Measurements from ENCODE around the gene GARIN1A.

The GARIN1A gene

DNA sequence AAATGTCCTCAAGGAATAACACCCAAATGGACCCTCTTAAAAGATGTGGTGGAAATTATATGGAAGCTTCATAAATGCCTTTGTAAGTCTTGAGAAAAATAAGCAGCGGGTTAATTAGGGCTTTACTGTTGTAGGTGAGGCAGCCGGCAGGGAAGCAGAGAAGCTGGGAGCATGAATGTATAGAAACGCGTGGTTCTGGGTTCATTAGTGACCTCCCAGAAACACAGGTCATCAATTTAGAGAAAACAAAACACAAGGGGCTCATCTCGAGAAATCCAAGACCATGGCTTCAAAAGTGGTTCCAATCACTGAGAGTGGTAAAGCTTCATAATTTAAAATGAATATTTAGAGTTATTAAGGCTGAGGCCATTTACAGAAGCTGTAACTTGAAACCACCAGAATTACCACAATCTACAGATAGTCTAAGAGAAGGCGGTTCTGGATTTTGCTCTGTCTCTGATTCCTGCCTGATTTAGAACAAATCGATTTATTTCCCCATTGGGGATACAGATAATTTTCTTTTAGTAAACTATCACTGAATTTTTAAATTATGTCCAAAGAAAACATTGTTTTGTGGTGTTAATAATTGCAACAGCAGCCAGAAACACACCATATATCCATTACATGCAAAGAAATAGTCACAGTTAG lies 20.7 kb downstream of the GARIN1A start (continued):
- TF ChIP-seq, protein P1, sequence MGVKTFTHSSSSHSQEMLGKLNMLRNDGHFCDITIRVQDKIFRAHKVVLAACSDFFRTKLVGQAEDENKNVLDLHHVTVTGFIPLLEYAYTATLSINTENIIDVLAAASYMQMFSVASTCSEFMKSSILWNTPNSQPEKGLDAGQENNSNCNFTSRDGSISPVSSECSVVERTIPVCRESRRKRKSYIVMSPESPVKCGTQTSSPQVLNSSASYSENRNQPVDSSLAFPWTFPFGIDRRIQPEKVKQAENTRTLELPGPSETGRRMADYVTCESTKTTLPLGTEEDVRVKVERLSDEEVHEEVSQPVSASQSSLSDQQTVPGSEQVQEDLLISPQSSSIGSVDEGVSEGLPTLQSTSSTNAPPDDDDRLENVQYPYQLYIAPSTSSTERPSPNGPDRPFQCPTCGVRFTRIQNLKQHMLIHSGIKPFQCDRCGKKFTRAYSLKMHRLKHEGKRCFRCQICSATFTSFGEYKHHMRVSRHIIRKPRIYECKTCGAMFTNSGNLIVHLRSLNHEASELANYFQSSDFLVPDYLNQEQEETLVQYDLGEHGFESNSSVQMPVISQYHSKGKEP (tag by site-specific recombination; IDR thresholded peaks at IDR 0.05) = 0 out of 2 replicates have a peak, but pooled peaks have one; percentile 44
- TF ChIP-seq ZNF394 (tag by site-specific recombination; IDR thresholded peaks at IDR 0.05; ENCODE audit: borderline replicate concordance) = peak; percentile 74; the same call in 1 of the 2 replicates

DNA sequence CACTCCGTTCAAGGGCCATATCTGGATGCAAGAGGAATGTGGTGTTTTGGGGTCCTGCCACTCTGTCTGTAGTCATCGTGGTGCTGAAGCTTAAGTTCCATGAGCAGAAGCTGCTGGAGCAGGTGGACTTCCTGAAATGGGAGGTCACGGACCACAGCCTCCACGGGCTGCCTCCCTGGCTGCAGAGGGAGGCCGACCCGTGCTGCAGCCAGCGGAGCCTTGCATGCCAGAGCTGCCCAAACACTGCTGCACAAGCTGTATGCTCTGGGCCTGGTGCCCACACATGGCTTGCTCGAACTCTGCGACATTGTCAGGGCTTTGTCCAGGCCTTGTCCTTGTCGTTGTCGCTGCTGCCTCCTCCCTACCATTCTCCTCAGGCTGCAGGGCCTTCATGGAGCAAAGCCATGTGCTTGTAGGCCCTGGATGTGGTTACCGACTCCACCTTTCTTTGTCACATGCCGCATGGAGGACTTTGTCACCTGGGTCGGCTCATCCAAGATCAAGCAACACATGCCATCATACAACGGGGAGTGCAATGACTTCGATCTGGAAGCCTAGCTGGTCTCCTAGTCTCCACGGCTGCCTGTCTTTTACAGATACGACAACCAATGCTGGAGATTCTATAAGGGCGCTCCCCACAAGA lies 21.4 kb downstream of the GARIN1A start:
- no peak overlapping the region for H3K4me3 ChIP-seq (ENCODE audit: low read depth, low read length)
- peaks cover 4% of the 10 kb centered on the region for H3K4me1 ChIP-seq (ENCODE audit: control insufficient read depth, insufficient read depth, low read length)
- H3K27ac ChIP-seq (ENCODE audit: extremely low read depth, low read depth, low read length) = no peak overlapping the region
- ChIA-PET CTCF (no interaction called here), POLR2A (interaction anchor here (1.0 kb wide), 1 partner anchor 45 kb away, joined by 3 read pairs; no protein-coding TSS in a partner anchor)
- TF ChIP-seq ZNF302 (tag by site-specific recombination; IDR thresholded peaks at IDR 0.05; ENCODE audit: low read depth) = no peak
- TF ChIP-seq ZNF785 (tag by site-specific recombination; IDR thresholded peaks at IDR 0.05) = no peak
- no peak for TF ChIP-seq ZNF792 (tag by site-specific recombination; IDR thresholded peaks at IDR 0.05)
- TF ChIP-seq ZBTB20 (tag by site-specific recombination; IDR thresholded peaks at IDR 0.05) = no peak
- TF ChIP-seq, protein P2, sequence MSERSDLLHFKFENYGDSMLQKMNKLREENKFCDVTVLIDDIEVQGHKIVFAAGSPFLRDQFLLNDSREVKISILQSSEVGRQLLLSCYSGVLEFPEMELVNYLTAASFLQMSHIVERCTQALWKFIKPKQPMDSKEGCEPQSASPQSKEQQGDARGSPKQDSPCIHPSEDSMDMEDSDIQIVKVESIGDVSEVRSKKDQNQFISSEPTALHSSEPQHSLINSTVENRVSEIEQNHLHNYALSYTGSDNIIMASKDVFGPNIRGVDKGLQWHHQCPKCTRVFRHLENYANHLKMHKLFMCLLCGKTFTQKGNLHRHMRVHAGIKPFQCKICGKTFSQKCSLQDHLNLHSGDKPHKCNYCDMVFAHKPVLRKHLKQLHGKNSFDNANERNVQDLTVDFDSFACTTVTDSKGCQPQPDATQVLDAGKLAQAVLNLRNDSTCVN (tag by site-specific recombination; optimal IDR thresholded peaks at IDR 0.05) = no peak
- TF ChIP-seq ZEB2 (tag by site-specific recombination; IDR thresholded peaks at IDR 0.05) = no peak
- TF ChIP-seq ZNF473 (tag by site-specific recombination; IDR thresholded peaks at IDR 0.05) = no peak
- TF ChIP-seq, protein P3, sequence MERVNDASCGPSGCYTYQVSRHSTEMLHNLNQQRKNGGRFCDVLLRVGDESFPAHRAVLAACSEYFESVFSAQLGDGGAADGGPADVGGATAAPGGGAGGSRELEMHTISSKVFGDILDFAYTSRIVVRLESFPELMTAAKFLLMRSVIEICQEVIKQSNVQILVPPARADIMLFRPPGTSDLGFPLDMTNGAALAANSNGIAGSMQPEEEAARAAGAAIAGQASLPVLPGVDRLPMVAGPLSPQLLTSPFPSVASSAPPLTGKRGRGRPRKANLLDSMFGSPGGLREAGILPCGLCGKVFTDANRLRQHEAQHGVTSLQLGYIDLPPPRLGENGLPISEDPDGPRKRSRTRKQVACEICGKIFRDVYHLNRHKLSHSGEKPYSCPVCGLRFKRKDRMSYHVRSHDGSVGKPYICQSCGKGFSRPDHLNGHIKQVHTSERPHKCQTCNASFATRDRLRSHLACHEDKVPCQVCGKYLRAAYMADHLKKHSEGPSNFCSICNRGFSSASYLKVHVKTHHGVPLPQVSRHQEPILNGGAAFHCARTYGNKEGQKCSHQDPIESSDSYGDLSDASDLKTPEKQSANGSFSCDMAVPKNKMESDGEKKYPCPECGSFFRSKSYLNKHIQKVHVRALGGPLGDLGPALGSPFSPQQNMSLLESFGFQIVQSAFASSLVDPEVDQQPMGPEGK (tag by site-specific recombination; IDR thresholded peaks at IDR 0.05) = no peak
- no peak for TF ChIP-seq ZSCAN23 (tag by site-specific recombination; IDR thresholded peaks at IDR 0.05)
- TF ChIP-seq ZBTB48 (tag by site-specific recombination; IDR thresholded peaks at IDR 0.05) = no peak
- TF ChIP-seq ZNF776 (tag by site-specific recombination; IDR thresholded peaks at IDR 0.05; ENCODE audit: borderline replicate concordance) = no peak
- no peak for TF ChIP-seq SETDB1 (IDR thresholded peaks at IDR 0.05; ENCODE audit: insufficient read length, low read length)
- no peak for TF ChIP-seq MYNN (tag by site-specific recombination; IDR thresholded peaks at IDR 0.05; ENCODE audit: borderline replicate concordance)
- no peaks in the 10 kb centered on the region for H3K9me3 ChIP-seq (ENCODE audit: control insufficient read depth, insufficient read depth, low read depth, low read length)
- no peaks in the 10 kb centered on the region for H3K36me3 ChIP-seq (ENCODE audit: control insufficient read depth in 2 of 2, insufficient read depth in 1 of 2, low read length in 2 of 2)

DNA sequence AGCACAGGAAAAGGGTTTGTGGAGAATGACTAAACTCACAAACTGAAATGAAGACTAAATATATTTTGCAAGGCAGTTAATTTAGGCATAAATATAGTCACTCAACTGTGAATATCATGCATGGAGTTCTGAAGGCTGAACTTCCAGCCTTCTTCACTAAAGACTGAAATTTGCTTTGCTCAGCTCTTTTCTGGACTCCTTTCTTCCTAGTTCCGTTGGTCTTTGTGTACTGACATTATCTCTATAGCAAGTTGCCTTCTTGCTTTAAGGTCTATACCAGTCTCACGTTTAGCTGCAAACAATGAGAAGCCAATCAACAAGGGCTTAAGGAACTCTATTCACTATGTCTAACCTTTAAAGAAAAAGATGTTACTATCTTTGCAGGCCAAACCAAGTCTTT lies 22.6 kb downstream of the GARIN1A start:
- POLR2A ChIA-PET = no interaction called here
- no peaks in the 10 kb centered on the region for H3K9me3 ChIP-seq (ENCODE audit: control insufficient read depth, insufficient read depth, low read depth, low read length)
- no peak overlapping the region for H3K4me3 ChIP-seq (ENCODE audit: low read depth, low read length)
- peaks cover 4% of the 10 kb centered on the region for H3K4me1 ChIP-seq (ENCODE audit: control insufficient read depth, insufficient read depth, low read length)
- H3K27ac ChIP-seq (ENCODE audit: extremely low read depth, low read depth, low read length) = no peak overlapping the region
- H3K36me3 ChIP-seq (ENCODE audit: control insufficient read depth in 2 of 2, insufficient read depth in 1 of 2, low read length in 2 of 2) = no peaks in the 10 kb centered on the region
- TF ChIP-seq ZNF548 (tag by site-specific recombination; IDR thresholded peaks at IDR 0.05) = no peak
- TF ChIP-seq, protein P4, sequence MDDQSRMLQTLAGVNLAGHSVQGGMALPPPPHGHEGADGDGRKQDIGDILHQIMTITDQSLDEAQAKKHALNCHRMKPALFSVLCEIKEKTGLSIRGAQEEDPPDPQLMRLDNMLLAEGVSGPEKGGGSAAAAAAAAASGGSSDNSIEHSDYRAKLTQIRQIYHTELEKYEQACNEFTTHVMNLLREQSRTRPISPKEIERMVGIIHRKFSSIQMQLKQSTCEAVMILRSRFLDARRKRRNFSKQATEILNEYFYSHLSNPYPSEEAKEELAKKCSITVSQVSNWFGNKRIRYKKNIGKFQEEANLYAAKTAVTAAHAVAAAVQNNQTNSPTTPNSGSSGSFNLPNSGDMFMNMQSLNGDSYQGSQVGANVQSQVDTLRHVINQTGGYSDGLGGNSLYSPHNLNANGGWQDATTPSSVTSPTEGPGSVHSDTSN (CRISPR knock-in tag; IDR thresholded peaks at IDR 0.05) = no peak
- TF ChIP-seq, protein P5, sequence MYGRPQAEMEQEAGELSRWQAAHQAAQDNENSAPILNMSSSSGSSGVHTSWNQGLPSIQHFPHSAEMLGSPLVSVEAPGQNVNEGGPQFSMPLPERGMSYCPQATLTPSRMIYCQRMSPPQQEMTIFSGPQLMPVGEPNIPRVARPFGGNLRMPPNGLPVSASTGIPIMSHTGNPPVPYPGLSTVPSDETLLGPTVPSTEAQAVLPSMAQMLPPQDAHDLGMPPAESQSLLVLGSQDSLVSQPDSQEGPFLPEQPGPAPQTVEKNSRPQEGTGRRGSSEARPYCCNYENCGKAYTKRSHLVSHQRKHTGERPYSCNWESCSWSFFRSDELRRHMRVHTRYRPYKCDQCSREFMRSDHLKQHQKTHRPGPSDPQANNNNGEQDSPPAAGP (tag by site-specific recombination; IDR thresholded peaks at IDR 0.05) = no peak
- no peak for TF ChIP-seq ZNF670 (tag by site-specific recombination; IDR thresholded peaks at IDR 0.05; ENCODE audit: low read depth)
- TF ChIP-seq GLIS2 (tag by site-specific recombination; IDR thresholded peaks at IDR 0.05) = no peak
- CTCF ChIA-PET = interaction anchor here (0.6 kb wide), 1 partner anchor 46 kb away, joined by 3 read pairs; no protein-coding TSS in a partner anchor

All from HEK293 (cell line).